ENCODE results near the gene HM13. TPM values are rescaled to one million over a fixed set of nuclear protein-coding genes. Genes with fewer than 3 reads are reported as not detected.
"Not testable (repeated sequence)": the region's sequence is repeated elsewhere in the genome, so short reads cannot be mapped to it uniquely, and the experiment has no call there.

Gene HM13
- total RNA-seq, 2 donors from 2014 or later: 120 to 206 TPM

- Mint-ChIP-seq H3K36me3 (ENCODE audit: low read depth) (peaks cover 6% of the 10 kb centered on the region), H3K4me1 (peaks cover 58% of the 10 kb centered on the region), H3K27ac (peak overlapping the region; percentile 99), H3K27me3 (ENCODE audit: insufficient read depth) (no peaks in the 10 kb centered on the region), H3K4me3 (peak overlapping the region; percentile 75), H3K9me3 (no peaks in the 10 kb centered on the region)
- Histone ChIP-seq H3K36me3 (ENCODE audit: control insufficient read depth, insufficient read depth, low read length) (peaks cover 18% of the 10 kb centered on the region), H3K9me3 (ENCODE audit: control insufficient read depth, low read length) (no peaks in the 10 kb centered on the region), H3K27me3 (ENCODE audit: control insufficient read depth, insufficient read depth, low read length, poor library complexity, severe bottlenecking) (no peaks in the 10 kb centered on the region), H3K27ac (ENCODE audit: low read depth, low read length) (peak overlapping the region; percentile 95), H3K9ac (ENCODE audit: extremely low read depth, low read length, poor library complexity, severe bottlenecking) (peak overlapping the region; percentile 69), H3K4me1 (ENCODE audit: control insufficient read depth, insufficient read depth, low read length) (no peaks in the 10 kb centered on the region), H3K4me3 (ENCODE audit: low read length) (peak overlapping the region; percentile 79)
- WGBS, 2 experiments (ENCODE audit: insufficient coverage in 1 of 2, insufficient read length in 1 of 2): 44 to 56% methylated on average over 12 to 17 of the region's 17 CpGs
- DNase-seq: no peak
- TF ChIP-seq CTCF (conservative IDR thresholded peaks at IDR 0.05): no peak
Measured at GRCh38 chr20:31572042-31572700, 57.9 kb downstream of the HM13 start.

GRCh38 chr20:31572701-31573554 is 58.7 kb downstream of the HM13 start:
- H3K27ac ChIP-seq (ENCODE audit: low read depth, low read length): peak overlapping the region; percentile 95
- TF ChIP-seq CTCF (conservative IDR thresholded peaks at IDR 0.05): no peak
- H3K4me3 Mint-ChIP-seq: peak overlapping the region; percentile 75
- 3 to 9% methylated on average over 16 to 63 of the region's 63 CpGs for WGBS, 2 experiments (ENCODE audit: insufficient coverage in 1 of 2, insufficient read length in 1 of 2)
- H3K9me3 Mint-ChIP-seq: peaks cover 1% of the 10 kb centered on the region
- H3K9me3 ChIP-seq (ENCODE audit: control insufficient read depth, low read length): no peaks in the 10 kb centered on the region
- H3K4me1 Mint-ChIP-seq: peaks cover 61% of the 10 kb centered on the region
- H3K27me3 Mint-ChIP-seq (ENCODE audit: insufficient read depth): no peaks in the 10 kb centered on the region
- H3K4me3 ChIP-seq (ENCODE audit: low read length): peak overlapping the region; percentile 79
- H3K27me3 ChIP-seq (ENCODE audit: control insufficient read depth, insufficient read depth, low read length, poor library complexity, severe bottlenecking): no peaks in the 10 kb centered on the region
- no peaks in the 10 kb centered on the region for H3K4me1 ChIP-seq (ENCODE audit: control insufficient read depth, insufficient read depth, low read length)
- peak; percentile 99 for DNase-seq
- peaks cover 10% of the 10 kb centered on the region for H3K36me3 Mint-ChIP-seq (ENCODE audit: low read depth)
- peaks cover 18% of the 10 kb centered on the region for H3K36me3 ChIP-seq (ENCODE audit: control insufficient read depth, insufficient read depth, low read length)
- peak overlapping the region; percentile 69 for H3K9ac ChIP-seq (ENCODE audit: extremely low read depth, low read length, poor library complexity, severe bottlenecking)
- peak overlapping the region; percentile 99 for H3K27ac Mint-ChIP-seq

GRCh38 chr20:31573555-31574321 is 59.5 kb downstream of the HM13 start:
- Mint-ChIP-seq H3K4me1 (peaks cover 59% of the 10 kb centered on the region), H3K4me3 (peak overlapping the region; percentile 75), H3K9me3 (peaks cover 4% of the 10 kb centered on the region), H3K36me3 (ENCODE audit: low read depth) (peaks cover 13% of the 10 kb centered on the region), H3K27me3 (ENCODE audit: insufficient read depth) (no peaks in the 10 kb centered on the region), H3K27ac (peak overlapping the region; percentile 98)
- Histone ChIP-seq H3K4me1 (ENCODE audit: control insufficient read depth, insufficient read depth, low read length) (no peaks in the 10 kb centered on the region), H3K27me3 (ENCODE audit: control insufficient read depth, insufficient read depth, low read length, poor library complexity, severe bottlenecking) (no peaks in the 10 kb centered on the region), H3K9me3 (ENCODE audit: control insufficient read depth, low read length) (no peaks in the 10 kb centered on the region), H3K4me3 (ENCODE audit: low read length) (peak overlapping the region; percentile 79), H3K9ac (ENCODE audit: extremely low read depth, low read length, poor library complexity, severe bottlenecking) (peak overlapping the region; percentile 51), H3K27ac (ENCODE audit: low read depth, low read length) (peak overlapping the region; percentile 95), H3K36me3 (ENCODE audit: control insufficient read depth, insufficient read depth, low read length) (peaks cover 15% of the 10 kb centered on the region)
- DNase-seq: no peak
- TF ChIP-seq CTCF (conservative IDR thresholded peaks at IDR 0.05): no peak
- WGBS, 2 experiments (ENCODE audit: insufficient coverage in 1 of 2, insufficient read length in 1 of 2): 76 to 82% methylated on average over 13 to 19 of the region's 19 CpGs

- H3K4me3 Mint-ChIP-seq; H3K4me3 ChIP-seq (ENCODE audit: low read length); H3K9me3 ChIP-seq (ENCODE audit: control insufficient read depth, low read length); H3K36me3 ChIP-seq (ENCODE audit: control insufficient read depth, insufficient read depth, low read length); DNase-seq; H3K27ac ChIP-seq (ENCODE audit: low read depth, low read length); H3K9me3 Mint-ChIP-seq; H3K9ac ChIP-seq (ENCODE audit: extremely low read depth, low read length, poor library complexity, severe bottlenecking); H3K4me1 ChIP-seq (ENCODE audit: control insufficient read depth, insufficient read depth, low read length); H3K27ac Mint-ChIP-seq; H3K27me3 Mint-ChIP-seq (ENCODE audit: insufficient read depth); H3K27me3 ChIP-seq (ENCODE audit: control insufficient read depth, insufficient read depth, low read length, poor library complexity, severe bottlenecking): not testable (repeated sequence)
- peaks cover 47% of the 10 kb centered on the region for H3K4me1 Mint-ChIP-seq
- H3K36me3 Mint-ChIP-seq (ENCODE audit: low read depth): peaks cover 14% of the 10 kb centered on the region
- 97 to 99% methylated on average over 8 to 10 of the region's 10 CpGs for WGBS, 2 experiments (ENCODE audit: insufficient coverage in 1 of 2, insufficient read length in 1 of 2)
Measured at GRCh38 chr20:31574986-31575385, 60.7 kb downstream of the HM13 start.

All from endodermal cell (in vitro differentiated cells).